ENCODE results near the gene ERBB4. TPM values are rescaled to one million over a fixed set of nuclear protein-coding genes. Genes with fewer than 3 reads are reported as not detected.
"Not testable (repeated sequence)": the region's sequence is repeated elsewhere in the genome, so short reads cannot be mapped to it uniquely, and the experiment has no call there.

The ERBB4 gene
- total RNA-seq, 1 donor from 2014 or later = not detected

DNA sequence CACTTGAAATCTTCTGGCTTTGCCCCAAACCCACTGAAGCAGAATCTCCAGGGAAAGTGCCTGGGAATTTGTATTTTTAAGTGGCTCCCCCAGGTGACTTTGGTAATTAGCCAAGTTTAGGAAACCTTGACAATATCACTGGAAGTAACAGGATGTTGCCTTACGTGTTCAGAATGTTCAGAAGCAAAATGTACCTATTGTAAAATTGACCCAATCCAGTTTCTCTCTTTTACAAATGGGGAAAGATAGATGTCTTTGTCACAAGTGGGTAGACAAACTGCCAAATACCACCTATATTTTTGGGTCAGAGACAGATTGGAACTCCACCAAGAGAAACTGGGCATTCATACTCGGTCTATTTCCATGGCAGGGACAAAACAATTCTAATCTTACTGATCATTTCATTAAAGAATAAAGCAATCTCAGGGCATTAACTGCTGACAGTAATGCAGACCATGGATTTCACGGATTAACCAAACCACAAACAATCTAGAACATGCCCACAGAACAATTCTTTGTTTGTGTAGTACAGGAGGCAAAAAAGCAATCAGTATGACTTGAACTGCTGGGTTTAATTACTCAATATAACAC is 255.8 kb downstream of the ERBB4 start:
- no peak for DNase-seq (ENCODE audit: low spot score)
- intact Hi-C loops (cut with micrococcal nuclease) = no loop called here
- Mint-ChIP-seq H3K27ac (no peak overlapping the region), H3K4me3 (no peak overlapping the region), H3K36me3 (ENCODE audit: low read depth) (no peaks in the 10 kb centered on the region), H3K9me3 (no peaks in the 10 kb centered on the region), H3K27me3 (ENCODE audit: insufficient read depth) (no peaks in the 10 kb centered on the region), H3K4me1 (ENCODE audit: low read depth) (no peaks in the 10 kb centered on the region)

GRCh38 chr2:212276813-212277212 is 261.8 kb downstream of the ERBB4 start:
- Mint-ChIP-seq H3K27me3 (ENCODE audit: insufficient read depth) (no peaks in the 10 kb centered on the region), H3K4me1 (ENCODE audit: low read depth) (no peaks in the 10 kb centered on the region), H3K27ac (no peak overlapping the region), H3K4me3 (no peak overlapping the region), H3K9me3 (no peaks in the 10 kb centered on the region), H3K36me3 (ENCODE audit: low read depth) (no peaks in the 10 kb centered on the region)
- DNase-seq (ENCODE audit: low spot score) = no peak
- intact Hi-C loops (cut with micrococcal nuclease) = no loop called here

DNA sequence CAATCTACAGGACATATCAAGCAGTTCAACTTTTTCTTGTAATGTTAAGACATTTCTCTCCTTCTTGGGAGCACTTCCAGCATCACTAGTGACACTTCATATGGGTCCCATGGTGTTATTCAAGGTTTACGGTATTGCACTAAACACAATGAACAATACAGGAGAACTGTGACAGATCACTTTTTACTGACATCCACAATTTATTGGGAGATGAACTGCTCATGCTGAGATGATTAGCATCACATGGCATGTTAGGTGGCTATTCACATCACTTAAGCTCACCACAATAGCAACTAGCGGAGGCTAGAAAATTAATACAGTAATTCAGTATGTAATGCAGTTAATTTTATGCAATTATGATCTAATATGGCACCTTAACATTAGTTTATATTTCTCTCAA is 264.4 kb downstream of the ERBB4 start:
- Mint-ChIP-seq H3K4me1 (ENCODE audit: low read depth) (no peaks in the 10 kb centered on the region), H3K4me3 (no peak overlapping the region), H3K36me3 (ENCODE audit: low read depth) (no peaks in the 10 kb centered on the region), H3K9me3 (no peaks in the 10 kb centered on the region), H3K27ac (no peak overlapping the region), H3K27me3 (ENCODE audit: insufficient read depth) (no peaks in the 10 kb centered on the region)
- DNase-seq (ENCODE audit: low spot score) = no peak
- intact Hi-C loops (cut with micrococcal nuclease) = no loop called here

- Mint-ChIP-seq H3K4me1 (ENCODE audit: low read depth) (no peaks in the 10 kb centered on the region), H3K4me3 (no peak overlapping the region), H3K27me3 (ENCODE audit: insufficient read depth) (no peaks in the 10 kb centered on the region), H3K27ac (no peak overlapping the region), H3K36me3 (ENCODE audit: low read depth) (no peaks in the 10 kb centered on the region), H3K9me3 (no peaks in the 10 kb centered on the region)
- intact Hi-C loops (cut with micrococcal nuclease) = no loop called here
- DNase-seq (ENCODE audit: low spot score) = no peak
Measured at GRCh38 chr2:212271583-212271982, 267.0 kb downstream of the ERBB4 start.

GRCh38 chr2:212269005-212269404 is 269.6 kb downstream of the ERBB4 start:
- Mint-ChIP-seq H3K27ac (no peak overlapping the region), H3K36me3 (ENCODE audit: low read depth) (no peaks in the 10 kb centered on the region), H3K4me3 (no peak overlapping the region), H3K4me1 (ENCODE audit: low read depth) (no peaks in the 10 kb centered on the region), H3K9me3 (no peaks in the 10 kb centered on the region), H3K27me3 (ENCODE audit: insufficient read depth) (no peaks in the 10 kb centered on the region)
- intact Hi-C loops (cut with micrococcal nuclease) = no loop called here
- DNase-seq (ENCODE audit: low spot score) = no peak

GRCh38 chr2:212266297-212266696 is 272.3 kb downstream of the ERBB4 start:
- no peak overlapping the region for H3K4me3 Mint-ChIP-seq
- H3K27ac Mint-ChIP-seq = no peak overlapping the region
- no peaks in the 10 kb centered on the region for H3K4me1 Mint-ChIP-seq (ENCODE audit: low read depth)
- H3K9me3 Mint-ChIP-seq = no peaks in the 10 kb centered on the region
- intact Hi-C loops (cut with micrococcal nuclease) = no loop called here
- H3K27me3 Mint-ChIP-seq (ENCODE audit: insufficient read depth) = no peaks in the 10 kb centered on the region
- DNase-seq (ENCODE audit: low spot score) = no peak
- H3K36me3 Mint-ChIP-seq (ENCODE audit: low read depth) = no peaks in the 10 kb centered on the region

- Mint-ChIP-seq H3K9me3 (no peaks in the 10 kb centered on the region), H3K27me3 (ENCODE audit: insufficient read depth) (no peaks in the 10 kb centered on the region), H3K27ac (no peak overlapping the region)
Measured at GRCh38 chr2:212265777-212266176, 272.8 kb downstream of the ERBB4 start.

DNA sequence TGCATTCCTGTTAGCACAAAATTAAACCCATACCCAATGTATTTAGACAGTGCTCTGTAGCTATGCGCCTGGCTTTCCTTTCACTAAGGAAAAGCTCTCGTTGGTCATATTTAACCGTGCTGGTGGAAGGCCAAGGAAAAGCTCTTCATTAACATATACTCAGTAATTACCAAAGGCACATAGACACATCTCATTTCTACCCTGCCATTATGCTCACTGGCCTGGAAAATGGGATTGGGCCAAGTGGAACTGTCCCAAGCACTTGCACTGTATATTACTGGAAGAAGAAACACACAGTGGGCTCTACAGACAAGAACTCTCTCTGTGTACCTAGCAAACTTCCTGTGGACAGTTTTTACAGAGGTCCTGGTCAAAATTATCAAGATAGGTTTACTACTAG is 274.4 kb downstream of the ERBB4 start:
- no peaks in the 10 kb centered on the region for H3K9me3 Mint-ChIP-seq
- no peaks in the 10 kb centered on the region for H3K4me1 Mint-ChIP-seq (ENCODE audit: low read depth)
- no peak overlapping the region for H3K4me3 Mint-ChIP-seq
- no peaks in the 10 kb centered on the region for H3K36me3 Mint-ChIP-seq (ENCODE audit: low read depth)
- no peaks in the 10 kb centered on the region for H3K27me3 Mint-ChIP-seq (ENCODE audit: insufficient read depth)
- DNase-seq (ENCODE audit: low spot score) = no peak
- H3K27ac Mint-ChIP-seq = no peak overlapping the region
- intact Hi-C loops (cut with micrococcal nuclease) = no loop called here

More at GRCh38 chr2:212265777-212266176, 272.8 kb downstream of the ERBB4 start:
- Mint-ChIP-seq H3K4me3 (no peak overlapping the region), H3K4me1 (ENCODE audit: low read depth) (no peaks in the 10 kb centered on the region), H3K36me3 (ENCODE audit: low read depth) (no peaks in the 10 kb centered on the region)
- DNase-seq (ENCODE audit: low spot score) = no peak
- intact Hi-C loops (cut with micrococcal nuclease) = no loop called here

DNA sequence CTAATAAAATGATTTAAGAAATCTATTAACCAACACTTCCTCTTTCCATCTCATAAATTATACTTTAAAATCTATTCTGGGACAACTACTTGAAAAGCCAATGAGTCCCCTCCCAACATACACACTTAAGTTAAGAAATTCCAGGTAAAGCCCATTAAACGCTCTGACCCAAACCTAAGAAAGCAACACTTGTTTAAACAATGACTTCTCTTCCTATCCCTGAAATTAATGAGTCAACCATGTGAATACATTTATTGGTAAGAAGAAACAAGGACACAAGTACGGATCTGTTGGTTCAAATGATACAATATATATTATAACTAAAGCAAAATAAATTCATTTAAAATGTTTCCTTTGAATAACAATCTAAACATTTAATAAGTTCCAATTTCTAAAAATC is 279.4 kb downstream of the ERBB4 start:
- intact Hi-C loops (cut with micrococcal nuclease) = no loop called here
- H3K4me1 Mint-ChIP-seq (ENCODE audit: low read depth) = no peaks in the 10 kb centered on the region
- H3K4me3 Mint-ChIP-seq = no peak overlapping the region
- no peaks in the 10 kb centered on the region for H3K9me3 Mint-ChIP-seq
- no peak overlapping the region for H3K27ac Mint-ChIP-seq
- H3K36me3 Mint-ChIP-seq (ENCODE audit: low read depth) = no peaks in the 10 kb centered on the region
- H3K27me3 Mint-ChIP-seq (ENCODE audit: insufficient read depth) = no peaks in the 10 kb centered on the region
- no peak for DNase-seq (ENCODE audit: low spot score)

DNA sequence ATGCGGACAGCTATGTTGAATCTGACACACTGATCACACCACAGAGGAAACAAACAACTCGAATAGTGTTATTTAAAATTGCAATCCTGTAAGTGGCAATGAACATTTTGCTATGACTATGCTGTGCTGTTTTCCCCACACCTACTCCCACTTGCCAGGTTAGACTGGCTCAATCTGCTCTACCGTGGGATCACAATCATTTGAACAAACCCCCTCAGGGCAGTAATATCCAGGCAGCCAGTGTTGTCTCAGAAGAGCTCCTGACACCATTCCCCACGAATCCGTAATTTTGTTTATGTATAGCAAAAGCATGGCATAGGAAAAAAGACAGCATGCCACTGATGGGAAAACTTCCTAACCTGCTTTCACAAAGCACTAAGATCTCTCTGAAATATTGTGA is 284.3 kb downstream of the ERBB4 start:
- intact Hi-C loops (cut with micrococcal nuclease) = no loop called here
- Mint-ChIP-seq H3K27ac (no peak overlapping the region), H3K27me3 (ENCODE audit: insufficient read depth) (no peaks in the 10 kb centered on the region), H3K36me3 (ENCODE audit: low read depth) (no peaks in the 10 kb centered on the region), H3K9me3 (no peaks in the 10 kb centered on the region), H3K4me3 (no peak overlapping the region), H3K4me1 (ENCODE audit: low read depth) (no peaks in the 10 kb centered on the region)
- DNase-seq (ENCODE audit: low spot score) = no peak

- no peaks in the 10 kb centered on the region for H3K36me3 Mint-ChIP-seq (ENCODE audit: low read depth)
- no peaks in the 10 kb centered on the region for H3K27me3 Mint-ChIP-seq (ENCODE audit: insufficient read depth)
- no peak for DNase-seq (ENCODE audit: low spot score)
- intact Hi-C loops (cut with micrococcal nuclease) = no loop called here
- H3K27ac Mint-ChIP-seq = no peak overlapping the region
- H3K9me3 Mint-ChIP-seq = no peaks in the 10 kb centered on the region
- no peaks in the 10 kb centered on the region for H3K4me1 Mint-ChIP-seq (ENCODE audit: low read depth)
- no peak overlapping the region for H3K4me3 Mint-ChIP-seq
Measured at GRCh38 chr2:212249451-212249850, 289.2 kb downstream of the ERBB4 start.

DNA sequence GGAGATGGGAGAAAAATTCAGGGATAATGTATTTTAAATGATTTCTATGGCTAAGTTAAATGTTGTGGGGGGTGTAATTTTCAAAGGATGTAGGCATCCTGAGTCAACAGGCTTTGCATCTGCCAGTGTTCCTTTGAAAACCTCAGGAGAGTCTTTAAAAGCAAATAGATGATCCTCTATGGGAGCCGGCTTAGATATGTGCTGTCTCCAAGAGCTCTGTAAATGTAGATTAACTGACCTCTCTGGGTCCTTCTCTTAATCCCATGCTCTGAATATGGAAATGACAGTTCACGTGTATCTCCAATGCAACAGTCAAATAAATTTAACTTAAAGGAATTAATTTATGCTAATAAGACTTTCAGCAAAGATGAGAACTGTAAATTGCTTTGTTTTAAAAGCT is 292.7 kb downstream of the ERBB4 start:
- Mint-ChIP-seq H3K9me3 (no peaks in the 10 kb centered on the region), H3K27ac (no peak overlapping the region), H3K4me1 (ENCODE audit: low read depth) (no peaks in the 10 kb centered on the region), H3K27me3 (ENCODE audit: insufficient read depth) (no peaks in the 10 kb centered on the region), H3K36me3 (ENCODE audit: low read depth) (no peaks in the 10 kb centered on the region), H3K4me3 (no peak overlapping the region)
- intact Hi-C loops (cut with micrococcal nuclease) = no loop called here
- DNase-seq (ENCODE audit: low spot score) = no peak

GRCh38 chr2:212242724-212243123 is 295.9 kb downstream of the ERBB4 start:
- Mint-ChIP-seq H3K36me3 (ENCODE audit: low read depth) (no peaks in the 10 kb centered on the region), H3K9me3 (no peaks in the 10 kb centered on the region), H3K4me3 (no peak overlapping the region), H3K4me1 (ENCODE audit: low read depth) (no peaks in the 10 kb centered on the region), H3K27me3 (ENCODE audit: insufficient read depth) (no peaks in the 10 kb centered on the region), H3K27ac (no peak overlapping the region)
- intact Hi-C loops (cut with micrococcal nuclease) = no loop called here
- DNase-seq (ENCODE audit: low spot score) = no peak

GRCh38 chr2:212238152-212238551 is 300.4 kb downstream of the ERBB4 start:
- intact Hi-C loops (cut with micrococcal nuclease); H3K9me3 Mint-ChIP-seq; H3K4me3 Mint-ChIP-seq; H3K36me3 Mint-ChIP-seq (ENCODE audit: low read depth); DNase-seq (ENCODE audit: low spot score); H3K4me1 Mint-ChIP-seq (ENCODE audit: low read depth); H3K27ac Mint-ChIP-seq; H3K27me3 Mint-ChIP-seq (ENCODE audit: insufficient read depth): not testable (repeated sequence)

Data from activated T-helper 1 cell treated with anti-CD3 and anti-CD28 coated beads, Interleukin-12 subunit alpha, Interleukin-12 subunit beta, Interleukin-2, Interleukin-4 antibody, amounts not matched to agents 30 ng/mL and 10 ng/mL and 1 ng/mL, durations not matched to agents 14 hours and 24 hours and 36 hours (primary cell).